ENCODE data around the gene FNDC3B. TPM values are rescaled to one million over a fixed set of nuclear protein-coding genes. Genes with fewer than 3 reads are reported as not detected.

Gene FNDC3B
- total RNA-seq, 4 donors from 2014 or later: 59.8 to 72.6 (median 65.6) TPM

DNA sequence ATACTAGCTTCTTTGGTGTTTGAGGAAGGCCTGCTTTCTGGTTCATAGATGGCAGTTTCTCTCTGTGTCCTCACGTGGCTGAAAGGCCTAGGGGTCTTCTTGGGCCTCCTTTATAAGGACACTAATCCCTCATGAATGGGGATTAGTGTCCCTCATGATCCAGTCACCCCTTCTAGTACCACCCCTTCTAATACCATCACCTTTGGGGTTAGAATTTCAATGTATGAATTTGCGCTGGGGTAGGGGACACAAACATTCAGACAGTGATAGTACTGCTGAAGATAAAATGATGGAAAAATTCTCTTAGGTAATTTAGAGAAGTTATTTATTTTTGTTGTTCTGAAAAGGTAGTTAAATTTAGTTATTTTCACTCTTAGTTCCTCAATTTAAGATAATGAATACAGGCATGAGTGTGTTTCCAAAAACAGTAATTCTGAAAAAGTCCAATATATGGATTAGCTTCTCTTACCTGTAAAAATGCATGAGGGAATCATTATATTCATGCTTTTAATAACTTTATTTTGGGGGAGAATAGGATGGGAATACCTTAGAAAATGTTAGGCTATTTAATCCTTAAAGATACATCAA is 103.6 kb downstream of the FNDC3B start:
- Histone ChIP-seq H3K4me1 (peaks cover 48 to 57% (median 50%) of the 10 kb centered on the region in 4 donors), H3K9me3 (no peaks in the 10 kb centered on the region), H3K27ac (replicated peaks in 1 of 4) (peak overlapping the region; percentile 9 to 69 (median 56)), H3K27me3 (no peaks in the 10 kb centered on the region), H3K4me3 (no peak overlapping the region), H3K36me3 (no peaks in the 10 kb centered on the region)
- WGBS: 98% methylated on average over 2 of the region's 2 CpGs
- TF ChIP-seq POLR2AphosphoS5 (IDR thresholded peaks at IDR 0.05) (no peak), POLR2A (IDR thresholded peaks at IDR 0.05; ENCODE audit: low read depth) (no peak), EP300 (IDR thresholded peaks at IDR 0.05) (no peak)
- TF ChIP-seq, protein P1, sequence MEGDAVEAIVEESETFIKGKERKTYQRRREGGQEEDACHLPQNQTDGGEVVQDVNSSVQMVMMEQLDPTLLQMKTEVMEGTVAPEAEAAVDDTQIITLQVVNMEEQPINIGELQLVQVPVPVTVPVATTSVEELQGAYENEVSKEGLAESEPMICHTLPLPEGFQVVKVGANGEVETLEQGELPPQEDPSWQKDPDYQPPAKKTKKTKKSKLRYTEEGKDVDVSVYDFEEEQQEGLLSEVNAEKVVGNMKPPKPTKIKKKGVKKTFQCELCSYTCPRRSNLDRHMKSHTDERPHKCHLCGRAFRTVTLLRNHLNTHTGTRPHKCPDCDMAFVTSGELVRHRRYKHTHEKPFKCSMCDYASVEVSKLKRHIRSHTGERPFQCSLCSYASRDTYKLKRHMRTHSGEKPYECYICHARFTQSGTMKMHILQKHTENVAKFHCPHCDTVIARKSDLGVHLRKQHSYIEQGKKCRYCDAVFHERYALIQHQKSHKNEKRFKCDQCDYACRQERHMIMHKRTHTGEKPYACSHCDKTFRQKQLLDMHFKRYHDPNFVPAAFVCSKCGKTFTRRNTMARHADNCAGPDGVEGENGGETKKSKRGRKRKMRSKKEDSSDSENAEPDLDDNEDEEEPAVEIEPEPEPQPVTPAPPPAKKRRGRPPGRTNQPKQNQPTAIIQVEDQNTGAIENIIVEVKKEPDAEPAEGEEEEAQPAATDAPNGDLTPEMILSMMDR (IDR thresholded peaks at IDR 0.05): no peak
- intact Hi-C loops (cut with DNase I): no loop called here
- no peak for DNase-seq (ENCODE audit: extremely low spot score)

DNA sequence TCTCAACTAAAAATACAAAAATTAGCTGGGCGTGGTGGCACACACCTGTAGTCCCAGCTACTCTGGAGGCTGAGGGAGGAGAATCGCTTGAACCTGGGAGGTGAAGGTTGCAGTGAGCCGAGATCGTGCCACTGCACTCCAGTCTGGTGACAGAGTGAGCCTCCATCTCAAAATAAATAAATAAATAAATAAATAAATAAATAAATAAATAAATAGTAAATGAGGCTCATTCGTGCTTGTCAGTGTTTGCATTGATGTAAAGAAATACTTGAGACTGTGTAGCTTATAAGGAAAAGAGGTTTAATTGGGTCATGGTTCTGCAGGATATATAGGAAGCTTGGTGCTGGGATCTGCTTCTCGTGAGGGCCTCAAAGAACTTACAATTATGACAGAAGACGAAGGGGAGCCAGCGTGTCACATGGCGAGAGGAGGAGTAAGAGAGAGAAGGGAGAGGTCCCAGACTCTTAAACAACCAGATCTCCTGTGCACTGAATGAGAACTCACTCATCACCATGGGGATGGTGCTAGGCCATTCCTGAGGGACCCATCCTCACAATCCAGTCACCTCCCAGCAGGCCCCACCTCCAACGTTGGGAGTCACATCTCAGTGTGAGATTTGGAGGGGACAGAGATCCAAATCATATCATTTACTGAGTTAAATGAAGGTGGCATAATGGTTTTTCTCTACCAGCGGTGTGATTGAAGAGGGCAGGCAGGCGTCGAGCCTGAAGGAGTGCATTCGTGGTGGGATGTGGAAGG is 104.5 kb downstream of the FNDC3B start:
- TF ChIP-seq POLR2A (IDR thresholded peaks at IDR 0.05; ENCODE audit: low read depth): no peak
- TF ChIP-seq, protein P1 (IDR thresholded peaks at IDR 0.05): no peak
- TF ChIP-seq EP300 (IDR thresholded peaks at IDR 0.05): no peak
- no peak for TF ChIP-seq POLR2AphosphoS5 (IDR thresholded peaks at IDR 0.05)
- no peak for DNase-seq (ENCODE audit: extremely low spot score)
- intact Hi-C loops (cut with DNase I): no loop called here

DNA sequence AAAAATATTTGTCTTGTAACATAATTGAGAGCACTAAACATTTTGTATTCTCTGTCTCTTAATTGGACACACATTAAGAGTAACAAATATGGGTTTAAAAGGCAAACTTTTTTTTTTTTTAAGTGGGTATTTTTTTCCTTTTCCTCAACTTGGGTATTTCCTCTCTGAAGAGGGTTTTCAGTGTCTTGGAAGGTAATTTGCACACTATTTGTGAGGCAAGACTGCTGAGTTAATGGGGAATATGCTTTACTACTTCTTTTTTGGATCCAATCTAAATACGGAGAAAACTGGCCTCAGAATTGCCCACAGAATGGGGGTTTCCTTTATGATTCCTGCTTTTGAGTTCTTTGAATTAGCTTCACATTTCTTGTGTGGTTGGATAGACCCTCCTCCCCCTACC is 105.2 kb downstream of the FNDC3B start:
- H3K27ac ChIP-seq (replicated peaks in 1 of 4): no peak overlapping the region

More for the DNA sequence above, 104.5 kb downstream of the FNDC3B start:
- Histone ChIP-seq H3K9me3 (no peaks in the 10 kb centered on the region), H3K36me3 (no peaks in the 10 kb centered on the region), H3K4me3 (no peak overlapping the region), H3K4me1 (peaks cover 39 to 50% (median 42%) of the 10 kb centered on the region in 4 donors), H3K27ac (replicated peaks in 1 of 4) (no peak overlapping the region), H3K27me3 (no peaks in the 10 kb centered on the region)
- WGBS: 93% methylated on average over 14 of the region's 14 CpGs

DNA sequence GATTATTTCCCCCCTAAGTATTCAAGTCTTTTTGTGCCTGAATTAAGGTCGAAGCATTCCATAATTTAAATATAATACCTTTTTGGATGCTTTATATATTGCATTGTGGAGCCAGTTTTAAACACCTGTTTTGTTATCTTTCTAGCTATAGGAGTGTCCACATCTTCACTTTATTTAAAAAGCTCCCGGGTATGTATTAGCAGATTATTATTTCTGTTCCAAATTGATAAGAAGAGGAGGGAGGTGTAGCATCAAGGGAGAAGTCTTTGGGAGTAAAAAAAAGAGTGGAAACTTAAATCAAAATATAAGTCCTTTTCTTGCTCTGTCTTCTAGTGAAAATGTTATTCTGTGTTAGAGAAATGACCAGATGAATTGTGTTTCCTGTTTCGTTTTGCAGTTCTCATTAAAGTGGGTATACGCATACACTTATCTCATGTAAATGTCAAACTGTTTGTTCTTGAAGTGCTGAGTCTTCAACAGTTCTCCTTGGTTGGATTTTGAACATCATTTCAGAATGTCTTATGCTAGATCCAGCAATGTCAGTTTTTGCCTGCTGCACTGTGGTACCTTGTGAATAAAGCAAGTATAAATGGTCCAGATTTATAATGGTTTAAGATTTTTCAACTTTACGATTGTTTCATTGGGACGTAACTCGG is 105.8 kb downstream of the FNDC3B start:
- Histone ChIP-seq H3K4me3 (no peak overlapping the region), H3K27ac (replicated peaks in 1 of 4) (no peak overlapping the region)
- DNase-seq (ENCODE audit: extremely low spot score): no peak

More for the DNA sequence above, 105.2 kb downstream of the FNDC3B start:
- DNase-seq (ENCODE audit: extremely low spot score): no peak
- 81% methylated on average over 1 of the region's 1 CpG for WGBS
- H3K4me3 ChIP-seq: no peak overlapping the region
- H3K27me3 ChIP-seq: no peaks in the 10 kb centered on the region
- no peaks in the 10 kb centered on the region for H3K36me3 ChIP-seq
- peaks cover 33 to 49% (median 38%) of the 10 kb centered on the region in 4 donors for H3K4me1 ChIP-seq
- TF ChIP-seq, protein P1 (IDR thresholded peaks at IDR 0.05): no peak
- H3K9me3 ChIP-seq: no peaks in the 10 kb centered on the region
- intact Hi-C loops (cut with DNase I): no loop called here

More for the DNA sequence above, 105.8 kb downstream of the FNDC3B start:
- intact Hi-C loops (cut with DNase I): no loop called here
- Histone ChIP-seq H3K9me3 (no peaks in the 10 kb centered on the region), H3K4me1 (peaks cover 27 to 45% (median 32%) of the 10 kb centered on the region in 4 donors), H3K36me3 (no peaks in the 10 kb centered on the region), H3K27me3 (no peaks in the 10 kb centered on the region)
- TF ChIP-seq POLR2AphosphoS5 (IDR thresholded peaks at IDR 0.05) (no peak), POLR2A (IDR thresholded peaks at IDR 0.05; ENCODE audit: low read depth) (no peak), EP300 (IDR thresholded peaks at IDR 0.05) (no peak)
- TF ChIP-seq, protein P1 (IDR thresholded peaks at IDR 0.05): no peak
- whole genome bisulfite sequencing: 81% methylated on average over 7 of the region's 7 CpGs

Data from esophagus muscularis mucosa (tissue), 4 donors.